Measurements from ENCODE around the gene TLCD2. TPM values are rescaled to one million over a fixed set of nuclear protein-coding genes. Genes with fewer than 3 reads are reported as not detected.
"Not testable (repeated sequence)": the region's sequence is repeated elsewhere in the genome, so short reads cannot be mapped to it uniquely, and the experiment has no call there.

TLCD2 gene
- total RNA-seq, 1 experiment from 2014 or later = 1.5 TPM

DNA sequence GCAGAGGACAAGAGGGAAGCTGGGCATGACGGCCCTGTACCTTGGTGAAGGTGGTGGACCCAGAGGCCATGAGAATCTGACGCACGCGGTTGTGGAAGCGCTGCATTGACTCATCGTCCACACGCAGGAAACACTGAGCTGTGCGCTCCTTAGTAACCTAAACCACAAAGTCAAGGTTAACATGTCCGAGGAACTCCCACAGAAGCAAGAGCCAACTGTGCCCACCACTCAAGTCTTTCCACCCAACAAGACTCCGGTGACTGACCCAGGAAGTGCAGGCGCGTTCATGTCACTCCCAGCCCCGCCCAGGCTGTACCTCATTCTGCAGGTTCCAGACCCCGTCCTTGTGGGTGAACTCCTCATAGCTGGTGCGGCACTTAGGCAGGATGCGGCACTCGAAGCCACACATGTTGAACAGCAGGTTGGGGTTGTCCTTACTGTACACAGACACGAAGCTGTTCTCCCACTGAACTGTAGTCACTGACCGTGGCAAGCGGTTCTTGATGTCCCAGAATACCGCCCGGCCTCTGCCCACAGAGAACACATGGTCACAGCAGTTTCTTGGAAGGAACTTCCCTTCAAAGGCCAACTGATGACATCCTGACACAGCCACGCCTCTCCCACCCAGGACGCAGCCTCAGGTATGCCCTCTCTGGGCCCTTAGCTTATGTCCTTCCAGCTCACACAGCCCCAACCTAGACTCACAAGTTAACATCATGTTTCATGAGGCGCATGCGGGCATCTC lies 37.0 kb downstream of the TLCD2 start:
- no peak overlapping the region for H3K4me2 ChIP-seq (ENCODE audit: insufficient read depth, insufficient read length, low read length)
- no peak overlapping the region for H4K5ac ChIP-seq (ENCODE audit: insufficient read length, low read depth, low read length)
- no peaks in the 10 kb centered on the region for H3K4me1 ChIP-seq (ENCODE audit: insufficient read depth, low read length)
- no peak overlapping the region for H3K9ac ChIP-seq (ENCODE audit: extremely low read depth, insufficient read length, low read length)
- no peak overlapping the region for H2BK20ac ChIP-seq (ENCODE audit: low read depth, low read length, poor library complexity, severe bottlenecking)
- no peak overlapping the region for H3K56ac ChIP-seq (ENCODE audit: insufficient read length, low read depth, low read length)
- no peak overlapping the region for H3K23ac ChIP-seq (ENCODE audit: insufficient read length, low read depth, low read length)
- H3K79me1 ChIP-seq (ENCODE audit: insufficient read depth, low read depth, low read length, poor library complexity, severe bottlenecking) = no peaks in the 10 kb centered on the region
- no peaks in the 10 kb centered on the region for H4K20me1 ChIP-seq (ENCODE audit: control insufficient read depth, insufficient read depth, insufficient read length)
- H2AFZ ChIP-seq (ENCODE audit: low read length) = no peak overlapping the region
- no peak overlapping the region for H3K14ac ChIP-seq (ENCODE audit: insufficient read depth, low read length)
- no peaks in the 10 kb centered on the region for H3K9me3 ChIP-seq (ENCODE audit: control insufficient read depth, low read depth, low read length)
- H3K27ac Mint-ChIP-seq = no peak overlapping the region
- H3K27me3 ChIP-seq (ENCODE audit: insufficient read depth, low read length) = no peaks in the 10 kb centered on the region
- H3K27me3 Mint-ChIP-seq (ENCODE audit: low read depth) = no peaks in the 10 kb centered on the region
- no peak overlapping the region for H4K91ac ChIP-seq (ENCODE audit: insufficient read length, low read depth, low read length)
- H2AK5ac ChIP-seq (ENCODE audit: insufficient read length, low read length) = no peak overlapping the region
- H3T11ph ChIP-seq (ENCODE audit: low read length) = no peak overlapping the region
- H3K4me1 Mint-ChIP-seq = no peaks in the 10 kb centered on the region
- H3K18ac ChIP-seq (ENCODE audit: insufficient read length, low read depth, low read length) = no peak overlapping the region
- H2BK5ac ChIP-seq (ENCODE audit: insufficient read length, low read length) = no peak overlapping the region
- no peak overlapping the region for H3K27ac ChIP-seq (ENCODE audit: insufficient read length, low read depth, low read length)
- H2BK12ac ChIP-seq (ENCODE audit: insufficient read length, low read depth, low read length) = no peak overlapping the region
- no peaks in the 10 kb centered on the region for H3K79me2 ChIP-seq (ENCODE audit: insufficient read depth, low read length)
- H3K36me3 Mint-ChIP-seq (ENCODE audit: insufficient read depth in 1 of 3, low read depth in 3 of 3) = peaks cover 70 to 97% (median 94%) of the 10 kb centered on the region in 3 experiments
- H2BK120ac ChIP-seq (ENCODE audit: low read depth, low read length, poor library complexity, severe bottlenecking) = no peak overlapping the region
- no peaks in the 10 kb centered on the region for H3K23me2 ChIP-seq (ENCODE audit: insufficient read length, low read depth, low read length, poor library complexity, severe bottlenecking)
- no peak overlapping the region for H2BK15ac ChIP-seq (ENCODE audit: low read depth, low read length)
- H4K8ac ChIP-seq (replicated peaks; ENCODE audit: insufficient read length, low read depth, low read length) = no peak overlapping the region
- H3K4me3 Mint-ChIP-seq = no peak overlapping the region
- WGBS (ENCODE audit: extremely low coverage, insufficient read length, low lambda C conversion rate) = no CpG with 5 or more reads among the region's 26 CpGs
- H3K9me3 Mint-ChIP-seq = no peaks in the 10 kb centered on the region
- no peak for DNase-seq
- TF ChIP-seq, protein P1, sequence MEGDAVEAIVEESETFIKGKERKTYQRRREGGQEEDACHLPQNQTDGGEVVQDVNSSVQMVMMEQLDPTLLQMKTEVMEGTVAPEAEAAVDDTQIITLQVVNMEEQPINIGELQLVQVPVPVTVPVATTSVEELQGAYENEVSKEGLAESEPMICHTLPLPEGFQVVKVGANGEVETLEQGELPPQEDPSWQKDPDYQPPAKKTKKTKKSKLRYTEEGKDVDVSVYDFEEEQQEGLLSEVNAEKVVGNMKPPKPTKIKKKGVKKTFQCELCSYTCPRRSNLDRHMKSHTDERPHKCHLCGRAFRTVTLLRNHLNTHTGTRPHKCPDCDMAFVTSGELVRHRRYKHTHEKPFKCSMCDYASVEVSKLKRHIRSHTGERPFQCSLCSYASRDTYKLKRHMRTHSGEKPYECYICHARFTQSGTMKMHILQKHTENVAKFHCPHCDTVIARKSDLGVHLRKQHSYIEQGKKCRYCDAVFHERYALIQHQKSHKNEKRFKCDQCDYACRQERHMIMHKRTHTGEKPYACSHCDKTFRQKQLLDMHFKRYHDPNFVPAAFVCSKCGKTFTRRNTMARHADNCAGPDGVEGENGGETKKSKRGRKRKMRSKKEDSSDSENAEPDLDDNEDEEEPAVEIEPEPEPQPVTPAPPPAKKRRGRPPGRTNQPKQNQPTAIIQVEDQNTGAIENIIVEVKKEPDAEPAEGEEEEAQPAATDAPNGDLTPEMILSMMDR (conservative IDR thresholded peaks at IDR 0.05) = no peak
- H3K4ac ChIP-seq (ENCODE audit: low read depth, low read length) = no peak overlapping the region

DNA sequence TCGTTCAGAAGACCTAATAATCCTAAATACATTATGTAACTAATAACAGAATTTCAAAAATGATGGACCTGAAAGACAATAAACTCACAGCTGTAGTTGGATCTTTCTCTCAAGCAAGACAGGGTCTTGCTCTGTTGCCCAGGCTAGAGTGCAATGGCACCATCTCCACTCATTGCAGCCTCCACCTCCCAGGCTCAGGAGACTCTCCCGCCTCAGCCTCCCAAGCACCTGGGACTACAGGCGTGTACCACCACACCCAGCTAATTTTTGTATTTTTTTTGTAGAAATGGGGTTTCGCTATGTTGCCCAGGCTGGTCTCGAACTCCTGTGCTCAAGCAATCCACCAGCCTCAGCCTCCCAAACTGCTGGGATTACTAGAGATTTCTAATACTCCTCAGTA lies 46.2 kb downstream of the TLCD2 start:
- DNase-seq; H3K18ac ChIP-seq (ENCODE audit: insufficient read length, low read depth, low read length); H3K9me3 ChIP-seq (ENCODE audit: control insufficient read depth, low read depth, low read length); H3K27me3 Mint-ChIP-seq (ENCODE audit: low read depth); H3K27ac ChIP-seq (ENCODE audit: insufficient read length, low read depth, low read length); H3K4me3 Mint-ChIP-seq; H3K27ac Mint-ChIP-seq; H2BK20ac ChIP-seq (ENCODE audit: low read depth, low read length, poor library complexity, severe bottlenecking); H2BK5ac ChIP-seq (ENCODE audit: insufficient read length, low read length); H2BK120ac ChIP-seq (ENCODE audit: low read depth, low read length, poor library complexity, severe bottlenecking); H4K8ac ChIP-seq (replicated peaks; ENCODE audit: insufficient read length, low read depth, low read length); H2BK15ac ChIP-seq (ENCODE audit: low read depth, low read length); H3K27me3 ChIP-seq (ENCODE audit: insufficient read depth, low read length); H3K23me2 ChIP-seq (ENCODE audit: insufficient read length, low read depth, low read length, poor library complexity, severe bottlenecking); H2AK5ac ChIP-seq (ENCODE audit: insufficient read length, low read length); H3K23ac ChIP-seq (ENCODE audit: insufficient read length, low read depth, low read length); H3K4me1 Mint-ChIP-seq; H3K9ac ChIP-seq (ENCODE audit: extremely low read depth, insufficient read length, low read length); H4K5ac ChIP-seq (ENCODE audit: insufficient read length, low read depth, low read length); H2BK12ac ChIP-seq (ENCODE audit: insufficient read length, low read depth, low read length); H3K4me1 ChIP-seq (ENCODE audit: insufficient read depth, low read length); H3K79me1 ChIP-seq (ENCODE audit: insufficient read depth, low read depth, low read length, poor library complexity, severe bottlenecking); H3K14ac ChIP-seq (ENCODE audit: insufficient read depth, low read length); H4K20me1 ChIP-seq (ENCODE audit: control insufficient read depth, insufficient read depth, insufficient read length); H3K56ac ChIP-seq (ENCODE audit: insufficient read length, low read depth, low read length); H3K79me2 ChIP-seq (ENCODE audit: insufficient read depth, low read length); H3T11ph ChIP-seq (ENCODE audit: low read length); H2AFZ ChIP-seq (ENCODE audit: low read length); H3K9me3 Mint-ChIP-seq; H4K91ac ChIP-seq (ENCODE audit: insufficient read length, low read depth, low read length); H3K4ac ChIP-seq (ENCODE audit: low read depth, low read length); H3K4me2 ChIP-seq (ENCODE audit: insufficient read depth, insufficient read length, low read length): not testable (repeated sequence)
- peaks cover 67 to 94% (median 91%) of the 10 kb centered on the region in 3 experiments for H3K36me3 Mint-ChIP-seq (ENCODE audit: insufficient read depth in 1 of 3, low read depth in 3 of 3)
- WGBS (ENCODE audit: extremely low coverage, insufficient read length, low lambda C conversion rate) = no CpG with 5 or more reads among the region's 5 CpGs

Measured in H9 (cell line).